ENCODE data around the gene SLC10A1.

SLC10A1 gene

GRCh38 chr14:69808919-69809808 lies 12.1 kb upstream of the SLC10A1 start:
- DNase-seq, result no peak

- DNase-seq, result no peak
These were observed 10.2 kb upstream of the SLC10A1 start for GRCh38 chr14:69807192-69807591.

- DNase-seq, result no peak
These were observed 7.9 kb upstream of the SLC10A1 start for GRCh38 chr14:69804902-69805301.

GRCh38 chr14:69803753-69804152 lies 6.7 kb upstream of the SLC10A1 start:
- DNase-seq, result no peak

GRCh38 chr14:69798339-69798735 lies 1.3 kb upstream of the SLC10A1 start:
- no peak for DNase-seq

GRCh38 chr14:69797573-69798338 lies 715 bp upstream of the SLC10A1 start:
- DNase-seq, result no peak

- DNase-seq, result no peak
These were observed 1.4 kb downstream of the SLC10A1 start for GRCh38 chr14:69795691-69796090.

- no peak for DNase-seq
These were observed 2.2 kb downstream of the SLC10A1 start for GRCh38 chr14:69794791-69795190.

GRCh38 chr14:69792887-69793421 lies 4.1 kb downstream of the SLC10A1 start:
- DNase-seq, result no peak

GRCh38 chr14:69789118-69789640 lies 7.9 kb downstream of the SLC10A1 start:
- DNase-seq, result no peak

- no peak for DNase-seq
These were observed 10.4 kb downstream of the SLC10A1 start for GRCh38 chr14:69786603-69787002.

- DNase-seq, result no peak
These were observed 12.1 kb downstream of the SLC10A1 start for GRCh38 chr14:69784942-69785341.

GRCh38 chr14:69780952-69781351 lies 16.1 kb downstream of the SLC10A1 start:
- no peak for DNase-seq

GRCh38 chr14:69780092-69780491 lies 16.9 kb downstream of the SLC10A1 start:
- DNase-seq, result no peak

GRCh38 chr14:69779088-69779487 lies 18.0 kb downstream of the SLC10A1 start:
- no peak for DNase-seq

- DNase-seq, result no peak
These were observed 20.1 kb downstream of the SLC10A1 start for GRCh38 chr14:69776875-69777453.

- no peak for DNase-seq
These were observed 22.0 kb downstream of the SLC10A1 start for GRCh38 chr14:69775012-69775411.

- DNase-seq, result no peak
These were observed 23.3 kb downstream of the SLC10A1 start for GRCh38 chr14:69773571-69774276.

- no peak for DNase-seq
These were observed 24.7 kb downstream of the SLC10A1 start for GRCh38 chr14:69772082-69773017.

- no peak for DNase-seq
These were observed 25.9 kb downstream of the SLC10A1 start for GRCh38 chr14:69771136-69771535.

- DNase-seq, result no peak
These were observed 26.5 kb downstream of the SLC10A1 start for GRCh38 chr14:69770559-69770958.
